Measurements from ENCODE around the gene VAT1L. TPM values are rescaled to one million over a fixed set of nuclear protein-coding genes. Genes with fewer than 3 reads are reported as not detected.

The VAT1L gene
- total and polyA plus RNA-seq, 2 experiments from 2014 or later: 11.0 to 24.4 TPM

DNA sequence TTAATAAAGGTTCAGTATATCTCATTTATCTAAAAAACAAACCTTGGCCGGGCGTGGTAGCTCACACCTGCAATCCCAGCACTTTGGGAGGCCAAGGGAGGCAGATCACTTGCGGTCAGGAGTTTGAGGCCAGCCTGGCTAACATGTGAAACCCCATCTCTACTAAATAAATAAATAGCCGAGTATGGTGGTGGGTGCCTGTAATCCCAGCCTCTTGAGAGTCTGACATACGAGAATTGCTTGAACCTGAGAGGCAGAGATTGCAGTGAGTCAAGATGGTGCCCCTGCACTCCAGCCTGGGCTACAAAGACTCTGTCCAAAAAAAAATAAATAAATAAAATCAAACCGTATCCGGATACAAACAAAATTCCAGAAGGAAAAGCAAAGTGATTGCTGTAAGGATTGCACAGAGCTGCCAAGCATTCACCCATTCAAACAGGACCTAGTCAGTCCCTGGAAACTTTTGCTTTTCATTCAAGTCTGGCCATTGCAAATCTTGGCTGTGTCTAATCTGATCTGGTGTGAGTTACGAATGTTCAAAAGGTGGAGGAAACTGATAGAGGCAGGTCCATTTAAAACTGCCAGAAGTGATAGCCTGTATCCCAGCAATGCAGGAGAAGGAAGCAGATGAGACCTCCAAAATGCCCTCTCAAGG is 131.5 kb downstream of the VAT1L start (continued):
- TF ChIP-seq EZH2phosphoT487 (IDR thresholded peaks at IDR 0.05; ENCODE audit: unreplicated experiment): no peak

DNA sequence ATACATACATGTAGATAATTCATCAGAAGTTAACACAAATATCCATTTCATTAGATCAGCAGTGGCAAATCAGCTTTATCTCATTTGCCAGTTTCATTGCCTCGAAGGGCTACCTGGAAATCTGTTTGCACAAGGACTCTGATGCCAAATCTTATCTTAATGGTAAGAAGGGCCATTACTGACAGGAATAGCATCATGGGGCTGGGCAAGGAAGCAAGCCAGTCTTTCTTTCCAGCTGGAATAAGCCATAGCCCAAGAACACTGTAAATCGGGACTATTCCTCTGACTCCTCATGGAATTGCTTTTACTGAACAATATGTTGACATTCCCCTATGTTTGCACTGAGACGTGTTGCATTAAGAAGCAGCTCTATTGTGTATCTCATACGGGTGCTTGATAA is 132.6 kb downstream of the VAT1L start:
- no peak overlapping the region for H3K4me3 ChIP-seq
- no peaks in the 10 kb centered on the region for H3K36me3 ChIP-seq (ENCODE audit: insufficient read depth)
- no peak for ATAC-seq
- H3K4me2 ChIP-seq: no peak overlapping the region
- no peaks in the 10 kb centered on the region for H3F3A ChIP-seq (replicated peaks; ENCODE audit: low read depth)
- H3K27me3 ChIP-seq (ENCODE audit: insufficient read depth): no peaks in the 10 kb centered on the region
- peaks cover 5% of the 10 kb centered on the region for H3K27me3 Mint-ChIP-seq (ENCODE audit: insufficient read depth, low read depth, poor library complexity)
- peaks cover 48% of the 10 kb centered on the region for H3K4me1 Mint-ChIP-seq
- DNase-seq (ENCODE audit: low spot score): no peak
- H3K27ac Mint-ChIP-seq: no peak overlapping the region
- H3K79me2 ChIP-seq (replicated peaks; ENCODE audit: insufficient read depth): no peaks in the 10 kb centered on the region
- H3K9me3 Mint-ChIP-seq: no peaks in the 10 kb centered on the region
- H4K20me1 ChIP-seq (replicated peaks; ENCODE audit: insufficient read depth): no peaks in the 10 kb centered on the region
- no peak overlapping the region for H3K4me3 Mint-ChIP-seq
- no peaks in the 10 kb centered on the region for H3K9me2 ChIP-seq (ENCODE audit: insufficient read depth)
- no peaks in the 10 kb centered on the region for H3K36me3 Mint-ChIP-seq (ENCODE audit: low read depth)
- no peak overlapping the region for H2AFZ ChIP-seq
- no peak overlapping the region for H3K27ac ChIP-seq (ENCODE audit: low read depth)
- peaks cover 41% of the 10 kb centered on the region for H3K4me1 ChIP-seq (ENCODE audit: insufficient read depth)
- TF ChIP-seq ZNF114 (CRISPR knock-in tag; IDR thresholded peaks at IDR 0.05): no peak
- TF ChIP-seq, protein P1, sequence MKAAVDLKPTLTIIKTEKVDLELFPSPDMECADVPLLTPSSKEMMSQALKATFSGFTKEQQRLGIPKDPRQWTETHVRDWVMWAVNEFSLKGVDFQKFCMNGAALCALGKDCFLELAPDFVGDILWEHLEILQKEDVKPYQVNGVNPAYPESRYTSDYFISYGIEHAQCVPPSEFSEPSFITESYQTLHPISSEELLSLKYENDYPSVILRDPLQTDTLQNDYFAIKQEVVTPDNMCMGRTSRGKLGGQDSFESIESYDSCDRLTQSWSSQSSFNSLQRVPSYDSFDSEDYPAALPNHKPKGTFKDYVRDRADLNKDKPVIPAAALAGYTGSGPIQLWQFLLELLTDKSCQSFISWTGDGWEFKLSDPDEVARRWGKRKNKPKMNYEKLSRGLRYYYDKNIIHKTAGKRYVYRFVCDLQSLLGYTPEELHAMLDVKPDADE (IDR thresholded peaks at IDR 0.05): no peak
- no peak for TF ChIP-seq POLR2AphosphoS5 (IDR thresholded peaks at IDR 0.05; ENCODE audit: low read depth)
- no peak for TF ChIP-seq ZNF331 (CRISPR knock-in tag; IDR thresholded peaks at IDR 0.05; ENCODE audit: low read depth)
- no peak for TF ChIP-seq JUNB (IDR thresholded peaks at IDR 0.05; ENCODE audit: unreplicated experiment)
- TF ChIP-seq CREB1 (CRISPR knock-in tag; IDR thresholded peaks at IDR 0.05; ENCODE audit: low read depth): no peak
- TF ChIP-seq NANOG (IDR thresholded peaks at IDR 0.05; ENCODE audit: borderline replicate concordance): no peak
- TF ChIP-seq, protein P2, sequence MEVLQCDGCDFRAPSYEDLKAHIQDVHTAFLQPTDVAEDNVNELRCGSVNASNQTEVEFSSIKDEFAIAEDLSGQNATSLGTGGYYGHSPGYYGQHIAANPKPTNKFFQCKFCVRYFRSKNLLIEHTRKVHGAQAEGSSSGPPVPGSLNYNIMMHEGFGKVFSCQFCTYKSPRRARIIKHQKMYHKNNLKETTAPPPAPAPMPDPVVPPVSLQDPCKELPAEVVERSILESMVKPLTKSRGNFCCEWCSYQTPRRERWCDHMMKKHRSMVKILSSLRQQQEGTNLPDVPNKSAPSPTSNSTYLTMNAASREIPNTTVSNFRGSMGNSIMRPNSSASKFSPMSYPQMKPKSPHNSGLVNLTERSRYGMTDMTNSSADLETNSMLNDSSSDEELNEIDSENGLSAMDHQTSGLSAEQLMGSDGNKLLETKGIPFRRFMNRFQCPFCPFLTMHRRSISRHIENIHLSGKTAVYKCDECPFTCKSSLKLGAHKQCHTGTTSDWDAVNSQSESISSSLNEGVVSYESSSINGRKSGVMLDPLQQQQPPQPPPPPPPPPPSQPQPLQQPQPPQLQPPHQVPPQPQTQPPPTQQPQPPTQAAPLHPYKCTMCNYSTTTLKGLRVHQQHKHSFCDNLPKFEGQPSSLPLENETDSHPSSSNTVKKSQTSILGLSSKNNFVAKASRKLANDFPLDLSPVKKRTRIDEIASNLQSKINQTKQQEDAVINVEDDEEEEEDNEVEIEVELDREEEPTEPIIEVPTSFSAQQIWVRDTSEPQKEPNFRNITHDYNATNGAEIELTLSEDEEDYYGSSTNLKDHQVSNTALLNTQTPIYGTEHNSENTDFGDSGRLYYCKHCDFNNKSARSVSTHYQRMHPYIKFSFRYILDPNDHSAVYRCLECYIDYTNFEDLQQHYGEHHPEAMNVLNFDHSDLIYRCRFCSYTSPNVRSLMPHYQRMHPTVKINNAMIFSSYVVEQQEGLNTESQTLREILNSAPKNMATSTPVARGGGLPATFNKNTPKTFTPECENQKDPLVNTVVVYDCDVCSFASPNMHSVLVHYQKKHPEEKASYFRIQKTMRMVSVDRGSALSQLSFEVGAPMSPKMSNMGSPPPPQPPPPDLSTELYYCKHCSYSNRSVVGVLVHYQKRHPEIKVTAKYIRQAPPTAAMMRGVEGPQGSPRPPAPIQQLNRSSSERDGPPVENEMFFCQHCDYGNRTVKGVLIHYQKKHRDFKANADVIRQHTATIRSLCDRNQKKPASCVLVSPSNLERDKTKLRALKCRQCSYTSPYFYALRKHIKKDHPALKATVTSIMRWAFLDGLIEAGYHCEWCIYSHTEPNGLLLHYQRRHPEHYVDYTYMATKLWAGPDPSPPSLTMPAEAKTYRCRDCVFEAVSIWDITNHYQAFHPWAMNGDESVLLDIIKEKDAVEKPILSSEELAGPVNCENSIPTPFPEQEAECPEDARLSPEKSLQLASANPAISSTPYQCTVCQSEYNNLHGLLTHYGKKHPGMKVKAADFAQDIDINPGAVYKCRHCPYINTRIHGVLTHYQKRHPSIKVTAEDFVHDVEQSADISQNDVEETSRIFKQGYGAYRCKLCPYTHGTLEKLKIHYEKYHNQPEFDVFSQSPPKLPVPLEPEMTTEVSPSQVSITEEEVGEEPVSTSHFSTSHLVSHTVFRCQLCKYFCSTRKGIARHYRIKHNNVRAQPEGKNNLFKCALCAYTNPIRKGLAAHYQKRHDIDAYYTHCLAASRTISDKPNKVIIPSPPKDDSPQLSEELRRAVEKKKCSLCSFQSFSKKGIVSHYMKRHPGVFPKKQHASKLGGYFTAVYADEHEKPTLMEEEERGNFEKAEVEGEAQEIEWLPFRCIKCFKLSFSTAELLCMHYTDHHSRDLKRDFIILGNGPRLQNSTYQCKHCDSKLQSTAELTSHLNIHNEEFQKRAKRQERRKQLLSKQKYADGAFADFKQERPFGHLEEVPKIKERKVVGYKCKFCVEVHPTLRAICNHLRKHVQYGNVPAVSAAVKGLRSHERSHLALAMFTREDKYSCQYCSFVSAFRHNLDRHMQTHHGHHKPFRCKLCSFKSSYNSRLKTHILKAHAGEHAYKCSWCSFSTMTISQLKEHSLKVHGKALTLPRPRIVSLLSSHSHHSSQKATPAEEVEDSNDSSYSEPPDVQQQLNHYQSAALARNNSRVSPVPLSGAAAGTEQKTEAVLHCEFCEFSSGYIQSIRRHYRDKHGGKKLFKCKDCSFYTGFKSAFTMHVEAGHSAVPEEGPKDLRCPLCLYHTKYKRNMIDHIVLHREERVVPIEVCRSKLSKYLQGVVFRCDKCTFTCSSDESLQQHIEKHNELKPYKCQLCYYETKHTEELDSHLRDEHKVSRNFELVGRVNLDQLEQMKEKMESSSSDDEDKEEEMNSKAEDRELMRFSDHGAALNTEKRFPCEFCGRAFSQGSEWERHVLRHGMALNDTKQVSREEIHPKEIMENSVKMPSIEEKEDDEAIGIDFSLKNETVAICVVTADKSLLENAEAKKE (CRISPR knock-in tag; IDR thresholded peaks at IDR 0.05): no peak
- TF ChIP-seq EZH2phosphoT487 (IDR thresholded peaks at IDR 0.05; ENCODE audit: unreplicated experiment): no peak
- no peak for TF ChIP-seq STAT1 (IDR thresholded peaks at IDR 0.05; ENCODE audit: unreplicated experiment)
- TF ChIP-seq, protein P3, sequence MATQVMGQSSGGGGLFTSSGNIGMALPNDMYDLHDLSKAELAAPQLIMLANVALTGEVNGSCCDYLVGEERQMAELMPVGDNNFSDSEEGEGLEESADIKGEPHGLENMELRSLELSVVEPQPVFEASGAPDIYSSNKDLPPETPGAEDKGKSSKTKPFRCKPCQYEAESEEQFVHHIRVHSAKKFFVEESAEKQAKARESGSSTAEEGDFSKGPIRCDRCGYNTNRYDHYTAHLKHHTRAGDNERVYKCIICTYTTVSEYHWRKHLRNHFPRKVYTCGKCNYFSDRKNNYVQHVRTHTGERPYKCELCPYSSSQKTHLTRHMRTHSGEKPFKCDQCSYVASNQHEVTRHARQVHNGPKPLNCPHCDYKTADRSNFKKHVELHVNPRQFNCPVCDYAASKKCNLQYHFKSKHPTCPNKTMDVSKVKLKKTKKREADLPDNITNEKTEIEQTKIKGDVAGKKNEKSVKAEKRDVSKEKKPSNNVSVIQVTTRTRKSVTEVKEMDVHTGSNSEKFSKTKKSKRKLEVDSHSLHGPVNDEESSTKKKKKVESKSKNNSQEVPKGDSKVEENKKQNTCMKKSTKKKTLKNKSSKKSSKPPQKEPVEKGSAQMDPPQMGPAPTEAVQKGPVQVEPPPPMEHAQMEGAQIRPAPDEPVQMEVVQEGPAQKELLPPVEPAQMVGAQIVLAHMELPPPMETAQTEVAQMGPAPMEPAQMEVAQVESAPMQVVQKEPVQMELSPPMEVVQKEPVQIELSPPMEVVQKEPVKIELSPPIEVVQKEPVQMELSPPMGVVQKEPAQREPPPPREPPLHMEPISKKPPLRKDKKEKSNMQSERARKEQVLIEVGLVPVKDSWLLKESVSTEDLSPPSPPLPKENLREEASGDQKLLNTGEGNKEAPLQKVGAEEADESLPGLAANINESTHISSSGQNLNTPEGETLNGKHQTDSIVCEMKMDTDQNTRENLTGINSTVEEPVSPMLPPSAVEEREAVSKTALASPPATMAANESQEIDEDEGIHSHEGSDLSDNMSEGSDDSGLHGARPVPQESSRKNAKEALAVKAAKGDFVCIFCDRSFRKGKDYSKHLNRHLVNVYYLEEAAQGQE (IDR thresholded peaks at IDR 0.05; ENCODE audit: unreplicated experiment): no peak
- no peak for TF ChIP-seq EZH2 (IDR thresholded peaks at IDR 0.05; ENCODE audit: low read depth, unreplicated experiment)
- TF ChIP-seq, protein P4, sequence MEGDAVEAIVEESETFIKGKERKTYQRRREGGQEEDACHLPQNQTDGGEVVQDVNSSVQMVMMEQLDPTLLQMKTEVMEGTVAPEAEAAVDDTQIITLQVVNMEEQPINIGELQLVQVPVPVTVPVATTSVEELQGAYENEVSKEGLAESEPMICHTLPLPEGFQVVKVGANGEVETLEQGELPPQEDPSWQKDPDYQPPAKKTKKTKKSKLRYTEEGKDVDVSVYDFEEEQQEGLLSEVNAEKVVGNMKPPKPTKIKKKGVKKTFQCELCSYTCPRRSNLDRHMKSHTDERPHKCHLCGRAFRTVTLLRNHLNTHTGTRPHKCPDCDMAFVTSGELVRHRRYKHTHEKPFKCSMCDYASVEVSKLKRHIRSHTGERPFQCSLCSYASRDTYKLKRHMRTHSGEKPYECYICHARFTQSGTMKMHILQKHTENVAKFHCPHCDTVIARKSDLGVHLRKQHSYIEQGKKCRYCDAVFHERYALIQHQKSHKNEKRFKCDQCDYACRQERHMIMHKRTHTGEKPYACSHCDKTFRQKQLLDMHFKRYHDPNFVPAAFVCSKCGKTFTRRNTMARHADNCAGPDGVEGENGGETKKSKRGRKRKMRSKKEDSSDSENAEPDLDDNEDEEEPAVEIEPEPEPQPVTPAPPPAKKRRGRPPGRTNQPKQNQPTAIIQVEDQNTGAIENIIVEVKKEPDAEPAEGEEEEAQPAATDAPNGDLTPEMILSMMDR (conservative IDR thresholded peaks at IDR 0.05; ENCODE audit: low read depth in 2 of 2): no peak

Measured in GM23338 (cell line).